Neural crest cell (in vitro differentiated cells): ENCODE data around the gene CA12. TPM values are rescaled to one million over a fixed set of nuclear protein-coding genes. Genes with fewer than 3 reads are reported as not detected.
"Not testable (repeated sequence)": the region's sequence is repeated elsewhere in the genome, so short reads cannot be mapped to it uniquely, and the experiment has no call there.

Experiments used
- DNase-seq: peaks from one replicate; pipeline ENCODE4 v3.0.0; 2021; ENCODE audit warnings: low read depth, mixed read lengths, low spot score
- H3K27ac Mint-ChIP-seq: one replicate; pipeline ENCODE4 v1.8.0; 2021; ENCODE audit warnings: mild to moderate bottlenecking, mixed read lengths; ENCODE audit not compliant: unreplicated experiment
- H3K27me3 Mint-ChIP-seq: 2 replicates; pipeline ENCODE4 v1.8.0; 2021; ENCODE audit warnings: low read depth, mild to moderate bottlenecking, mixed read lengths
- H3K36me3 Mint-ChIP-seq: 2 replicates; pipeline ENCODE4 v1.8.0; 2021; ENCODE audit warnings: low read depth, mild to moderate bottlenecking, mixed read lengths
- H3K4me1 Mint-ChIP-seq: 2 replicates; pipeline ENCODE4 v1.8.0; 2021; ENCODE audit warnings: mixed read lengths
- H3K4me3 Mint-ChIP-seq: one replicate; pipeline ENCODE4 v1.8.0; 2021; ENCODE audit warnings: mild to moderate bottlenecking, mixed read lengths
- H3K9me3 Mint-ChIP-seq: 2 replicates; pipeline ENCODE4 v1.8.0; 2021; ENCODE audit warnings: mixed read lengths
- total RNA-seq: library from RNA; stranded (reverse); gene quantifications from 2 replicates; pipeline ENCODE4 v1.2.1, GENCODE V29; 2021
- TF ChIP-seq, protein P1 (sequence below): fragments of 200-600 bp; sonication (generic); conservative IDR thresholded peaks from 2 replicates; pipeline ENCODE4 v1.5.0; 2021; ENCODE audit warnings: antibody characterized with exemption, mild to moderate bottlenecking

Gene CA12
- total RNA-seq, 1 donor from 2014 or later: 1.1 TPM

GRCh38 chr15:63322541-63322940 lies 59.1 kb downstream of the CA12 start:
- no peak for DNase-seq

GRCh38 chr15:63321462-63321861 lies 60.2 kb downstream of the CA12 start:
- Mint-ChIP-seq H3K27ac (no peak overlapping the region), H3K9me3 (no peaks in the 10 kb centered on the region), H3K36me3 (no peaks in the 10 kb centered on the region), H3K4me3 (no peak overlapping the region), H3K4me1 (peaks cover 34% of the 10 kb centered on the region), H3K27me3 (no peaks in the 10 kb centered on the region)
- TF ChIP-seq, protein P1, sequence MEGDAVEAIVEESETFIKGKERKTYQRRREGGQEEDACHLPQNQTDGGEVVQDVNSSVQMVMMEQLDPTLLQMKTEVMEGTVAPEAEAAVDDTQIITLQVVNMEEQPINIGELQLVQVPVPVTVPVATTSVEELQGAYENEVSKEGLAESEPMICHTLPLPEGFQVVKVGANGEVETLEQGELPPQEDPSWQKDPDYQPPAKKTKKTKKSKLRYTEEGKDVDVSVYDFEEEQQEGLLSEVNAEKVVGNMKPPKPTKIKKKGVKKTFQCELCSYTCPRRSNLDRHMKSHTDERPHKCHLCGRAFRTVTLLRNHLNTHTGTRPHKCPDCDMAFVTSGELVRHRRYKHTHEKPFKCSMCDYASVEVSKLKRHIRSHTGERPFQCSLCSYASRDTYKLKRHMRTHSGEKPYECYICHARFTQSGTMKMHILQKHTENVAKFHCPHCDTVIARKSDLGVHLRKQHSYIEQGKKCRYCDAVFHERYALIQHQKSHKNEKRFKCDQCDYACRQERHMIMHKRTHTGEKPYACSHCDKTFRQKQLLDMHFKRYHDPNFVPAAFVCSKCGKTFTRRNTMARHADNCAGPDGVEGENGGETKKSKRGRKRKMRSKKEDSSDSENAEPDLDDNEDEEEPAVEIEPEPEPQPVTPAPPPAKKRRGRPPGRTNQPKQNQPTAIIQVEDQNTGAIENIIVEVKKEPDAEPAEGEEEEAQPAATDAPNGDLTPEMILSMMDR: no peak
- DNase-seq: no peak

More at GRCh38 chr15:63322541-63322940, 59.1 kb downstream of the CA12 start:
- no peaks in the 10 kb centered on the region for H3K27me3 Mint-ChIP-seq
- no peak overlapping the region for H3K4me3 Mint-ChIP-seq
- peak overlapping the region; percentile 90 for H3K27ac Mint-ChIP-seq
- TF ChIP-seq, protein P1: no peak
- H3K9me3 Mint-ChIP-seq: peaks cover under 1% of the 10 kb centered on the region
- H3K36me3 Mint-ChIP-seq: no peaks in the 10 kb centered on the region
- H3K4me1 Mint-ChIP-seq: peaks cover 37% of the 10 kb centered on the region

GRCh38 chr15:63320981-63321380 lies 60.7 kb downstream of the CA12 start:
- not testable (repeated sequence) for H3K4me3 Mint-ChIP-seq, H3K27ac Mint-ChIP-seq, DNase-seq, H3K36me3 Mint-ChIP-seq, H3K9me3 Mint-ChIP-seq, H3K27me3 Mint-ChIP-seq
- peaks cover 33% of the 10 kb centered on the region for H3K4me1 Mint-ChIP-seq

DNA sequence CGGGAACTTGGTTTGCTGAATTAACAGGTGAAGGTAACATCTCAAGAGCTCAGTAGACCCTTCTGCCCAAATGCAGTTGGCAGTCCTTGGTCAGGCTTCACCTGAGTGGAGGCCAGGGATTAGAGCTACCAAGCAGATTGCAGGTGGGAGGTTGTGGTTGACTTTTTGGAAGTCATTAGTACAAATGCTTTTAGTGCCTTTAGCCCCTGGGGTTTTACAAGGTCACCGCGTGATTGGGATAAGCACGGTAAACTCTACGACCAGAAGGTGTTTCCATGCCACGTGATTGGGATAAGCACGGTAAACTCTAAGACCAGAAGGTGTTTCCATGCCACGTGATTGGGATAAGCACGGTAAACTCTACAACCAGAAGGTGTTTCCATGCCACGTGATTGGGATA lies 61.2 kb downstream of the CA12 start:
- DNase-seq, H3K9me3 Mint-ChIP-seq, H3K27me3 Mint-ChIP-seq, H3K4me3 Mint-ChIP-seq, H3K36me3 Mint-ChIP-seq, H3K27ac Mint-ChIP-seq: not testable (repeated sequence)
- H3K4me1 Mint-ChIP-seq: peaks cover 30% of the 10 kb centered on the region

DNA sequence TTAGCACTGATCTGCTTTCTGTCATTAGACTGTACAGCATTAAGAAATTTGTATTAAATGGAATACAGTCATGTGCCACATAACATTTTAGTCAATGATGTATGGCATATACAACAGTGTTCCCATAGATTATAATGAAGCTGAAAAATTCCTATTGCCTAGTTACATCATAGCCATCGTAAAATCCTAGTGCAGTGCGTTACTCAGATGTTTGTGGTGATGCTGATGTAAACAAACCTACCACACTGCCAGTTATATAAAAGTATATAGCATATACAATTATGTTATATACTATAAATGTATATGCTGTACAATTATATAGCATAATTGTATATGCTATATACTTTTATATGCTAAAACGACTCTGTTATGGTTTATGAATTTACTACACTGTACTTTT lies 62.6 kb downstream of the CA12 start:
- TF ChIP-seq, protein P1: no peak
- H3K4me1 Mint-ChIP-seq: peaks cover 16% of the 10 kb centered on the region
- no peaks in the 10 kb centered on the region for H3K27me3 Mint-ChIP-seq
- H3K36me3 Mint-ChIP-seq: no peaks in the 10 kb centered on the region
- no peak overlapping the region for H3K4me3 Mint-ChIP-seq
- no peaks in the 10 kb centered on the region for H3K9me3 Mint-ChIP-seq
- DNase-seq: no peak
- H3K27ac Mint-ChIP-seq: no peak overlapping the region

GRCh38 chr15:63318344-63318743 lies 63.3 kb downstream of the CA12 start:
- no peak overlapping the region for H3K27ac Mint-ChIP-seq
- H3K36me3 Mint-ChIP-seq: no peaks in the 10 kb centered on the region
- H3K27me3 Mint-ChIP-seq: no peaks in the 10 kb centered on the region
- no peak overlapping the region for H3K4me3 Mint-ChIP-seq
- H3K4me1 Mint-ChIP-seq: peaks cover 9% of the 10 kb centered on the region
- TF ChIP-seq, protein P1: no peak
- no peaks in the 10 kb centered on the region for H3K9me3 Mint-ChIP-seq
- DNase-seq: no peak

GRCh38 chr15:63314409-63314808 lies 67.2 kb downstream of the CA12 start:
- H3K27me3 Mint-ChIP-seq: no peaks in the 10 kb centered on the region
- peaks cover 16% of the 10 kb centered on the region for H3K4me1 Mint-ChIP-seq
- TF ChIP-seq, protein P1: no peak
- no peak overlapping the region for H3K4me3 Mint-ChIP-seq
- no peaks in the 10 kb centered on the region for H3K9me3 Mint-ChIP-seq
- H3K27ac Mint-ChIP-seq: no peak overlapping the region
- no peak for DNase-seq
- H3K36me3 Mint-ChIP-seq: no peaks in the 10 kb centered on the region
